ENCODE data around the gene FILIP1L. TPM values are rescaled to one million over a fixed set of nuclear protein-coding genes. Genes with fewer than 3 reads are reported as not detected.

Gene FILIP1L
- total and polyA plus RNA-seq, 2 of the 4 experiments (the other 2 are of a cell fraction), result 11.5 to 19.9 TPM

GRCh38 chr3:100096866-100097265 lies 17.4 kb downstream of the FILIP1L start:
- H3K14ac ChIP-seq (replicated peaks; ENCODE audit: low read depth, low read length), result 0 out of 2 replicates have a peak overlapping the region, but pooled peaks have one; percentile 25
- H3K4me2 ChIP-seq (ENCODE audit: low read depth, low read length), result no peak overlapping the region
- no peaks in the 10 kb centered on the region for H3K9me3 ChIP-seq (ENCODE audit: control insufficient read depth, insufficient read depth, low read length)
- POLR2A ChIA-PET (ENCODE audit: unreplicated experiment), result no interaction called here
- no TSS peak for BruUV-seq (replicated peaks)
- no peak overlapping the region for H4K5ac ChIP-seq (ENCODE audit: low read depth, low read length)
- TF ChIP-seq USF2 (IDR thresholded peaks at IDR 0.05; ENCODE audit: low read depth, low read length) (no peak), RAD21 (IDR thresholded peaks at IDR 0.05; ENCODE audit: low read length) (no peak), FOS (IDR thresholded peaks at IDR 0.05; ENCODE audit: low read depth, low read length) (no peak), CHD1 (IDR thresholded peaks at IDR 0.05; ENCODE audit: low read depth, low read length) (no peak), RCOR1 (IDR thresholded peaks at IDR 0.05; ENCODE audit: insufficient replicate concordance, low read length) (no peak), MAZ (IDR thresholded peaks at IDR 0.05; ENCODE audit: borderline replicate concordance, low read depth, low read length) (no peak), ELK1 (IDR thresholded peaks at IDR 0.05; ENCODE audit: borderline replicate concordance, low read depth, low read length) (no peak), POLR2A (IDR thresholded peaks at IDR 0.05; ENCODE audit: low read depth, low read length) (no peak), NFE2L2 (IDR thresholded peaks at IDR 0.05; ENCODE audit: low read depth, low read length) (no peak), SMC3 (IDR thresholded peaks at IDR 0.05; ENCODE audit: low read depth, low read length) (no peak), CEBPB (IDR thresholded peaks at IDR 0.05; ENCODE audit: low read depth, low read length) (no peak), RFX5 (IDR thresholded peaks at IDR 0.05; ENCODE audit: low read depth, low read length) (no peak), MXI1 (IDR thresholded peaks at IDR 0.05; ENCODE audit: borderline replicate concordance, low read depth, low read length) (no peak), BHLHE40 (IDR thresholded peaks at IDR 0.05; ENCODE audit: low read depth, low read length) (no peak), MAFK (IDR thresholded peaks at IDR 0.05; ENCODE audit: low read depth, low read length) (no peak)
- TF ChIP-seq, protein P1, sequence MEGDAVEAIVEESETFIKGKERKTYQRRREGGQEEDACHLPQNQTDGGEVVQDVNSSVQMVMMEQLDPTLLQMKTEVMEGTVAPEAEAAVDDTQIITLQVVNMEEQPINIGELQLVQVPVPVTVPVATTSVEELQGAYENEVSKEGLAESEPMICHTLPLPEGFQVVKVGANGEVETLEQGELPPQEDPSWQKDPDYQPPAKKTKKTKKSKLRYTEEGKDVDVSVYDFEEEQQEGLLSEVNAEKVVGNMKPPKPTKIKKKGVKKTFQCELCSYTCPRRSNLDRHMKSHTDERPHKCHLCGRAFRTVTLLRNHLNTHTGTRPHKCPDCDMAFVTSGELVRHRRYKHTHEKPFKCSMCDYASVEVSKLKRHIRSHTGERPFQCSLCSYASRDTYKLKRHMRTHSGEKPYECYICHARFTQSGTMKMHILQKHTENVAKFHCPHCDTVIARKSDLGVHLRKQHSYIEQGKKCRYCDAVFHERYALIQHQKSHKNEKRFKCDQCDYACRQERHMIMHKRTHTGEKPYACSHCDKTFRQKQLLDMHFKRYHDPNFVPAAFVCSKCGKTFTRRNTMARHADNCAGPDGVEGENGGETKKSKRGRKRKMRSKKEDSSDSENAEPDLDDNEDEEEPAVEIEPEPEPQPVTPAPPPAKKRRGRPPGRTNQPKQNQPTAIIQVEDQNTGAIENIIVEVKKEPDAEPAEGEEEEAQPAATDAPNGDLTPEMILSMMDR (conservative IDR thresholded peaks at IDR 0.05; ENCODE audit: low read depth, low read length), result no peak
- H4K91ac ChIP-seq (ENCODE audit: insufficient read depth, low read depth, low read length), result no peak overlapping the region
- no peak overlapping the region for H2AFZ ChIP-seq (replicated peaks; ENCODE audit: low read length, poor library complexity)
- no peak overlapping the region for H4K8ac ChIP-seq (ENCODE audit: low read depth in 2 of 2, low read length in 2 of 2)
- no peaks in the 10 kb centered on the region for H3K27me3 ChIP-seq (ENCODE audit: control insufficient read depth, insufficient read depth, low read length)
- H2AK5ac ChIP-seq (ENCODE audit: low read depth, low read length), result no peak overlapping the region
- no peak overlapping the region for H3K23ac ChIP-seq (ENCODE audit: low read depth, low read length)
- no peaks in the 10 kb centered on the region for H3K36me3 ChIP-seq (ENCODE audit: control insufficient read depth, insufficient read depth, low read length)
- no peak overlapping the region for H2BK15ac ChIP-seq (ENCODE audit: low read depth, low read length)
- H2BK120ac ChIP-seq (ENCODE audit: low read depth, low read length), result no peak overlapping the region
- H3K4me1 ChIP-seq (ENCODE audit: control insufficient read depth, insufficient read depth, low read length), result peaks cover 9% of the 10 kb centered on the region
- no peaks in the 10 kb centered on the region for H4K20me1 ChIP-seq (ENCODE audit: insufficient read depth, low read length)
- CTCF ChIA-PET, result no interaction called here
- no peak overlapping the region for H2BK20ac ChIP-seq (ENCODE audit: low read depth, low read length)
- H2BK5ac ChIP-seq (ENCODE audit: low read depth, low read length, poor library complexity, severe bottlenecking), result no peak overlapping the region
- no CpG with 5 or more reads among the region's 2 CpGs for WGBS, 2 experiments (ENCODE audit: extremely low coverage in 2 of 2, insufficient read length in 1 of 2)
- no peak overlapping the region for H3K9ac ChIP-seq (ENCODE audit: low read depth, low read length)
- H3K18ac ChIP-seq (ENCODE audit: low read depth, low read length), result 0 out of 2 replicates have a peak overlapping the region, but pooled peaks have one; percentile 25
- ATAC-seq (ENCODE audit: low read depth) (no peak), DNase-seq (no peak)
- no peaks in the 10 kb centered on the region for H3K79me1 ChIP-seq (ENCODE audit: low read depth in 1 of 2, low read length in 2 of 2)
- H2AK9ac ChIP-seq (replicated peaks; ENCODE audit: low read depth, low read length, poor library complexity), result no peak overlapping the region
- H3K4ac ChIP-seq (ENCODE audit: low read depth, low read length), result no peak overlapping the region
- dilution Hi-C loops (cut with HindIII; ENCODE audit: low sequenced_read_pairs, unreplicated experiment) (no loop called here), in situ Hi-C loops (cut with MboI; ENCODE audit: low sequenced_read_pairs) (no loop called here), intact Hi-C loops (cut with micrococcal nuclease) (no loop called here)
- H3K9me1 ChIP-seq (ENCODE audit: insufficient read depth, low read length), result peaks cover 4% of the 10 kb centered on the region; the same call in 1 of the 2 replicates
- no peak overlapping the region for H3K4me3 ChIP-seq (ENCODE audit: insufficient read depth, low read depth, low read length)
- H3K27ac ChIP-seq (ENCODE audit: insufficient read depth, low read length), result no peak overlapping the region
- no peak overlapping the region for H3K56ac ChIP-seq (ENCODE audit: extremely low read depth, insufficient read depth, low read length)

Data from IMR-90 (cell line).